COLO668 (cell line): ENCODE results near the gene MVB12B.
"Not testable (repeated sequence)": the region's sequence is repeated elsewhere in the genome, so short reads cannot be mapped to it uniquely, and the experiment has no call there.

Experiments used
- DNase-seq: peaks from one replicate; lab custom pipeline; 2025; ENCODE audit not compliant: unreplicated experiment; lab: John Stamatoyannopoulos, UW

Gene MVB12B

GRCh38 chr9:126464694-126465441 lies 138.2 kb downstream of the MVB12B start:
- no peak for DNase-seq

- no peak for DNase-seq
Measured at GRCh38 chr9:126465977-126466376, 139.3 kb downstream of the MVB12B start.

GRCh38 chr9:126468141-126468825 lies 141.7 kb downstream of the MVB12B start:
- DNase-seq, result no peak

GRCh38 chr9:126470241-126470993 lies 143.8 kb downstream of the MVB12B start:
- no peak for DNase-seq

- DNase-seq, result no peak
Measured at GRCh38 chr9:126471084-126471624, 144.5 kb downstream of the MVB12B start.

GRCh38 chr9:126472198-126472947 lies 145.7 kb downstream of the MVB12B start:
- no peak for DNase-seq

GRCh38 chr9:126472948-126473298 lies 146.3 kb downstream of the MVB12B start:
- DNase-seq, result no peak

GRCh38 chr9:126474206-126474765 lies 147.7 kb downstream of the MVB12B start:
- DNase-seq, result no peak

GRCh38 chr9:126474786-126475485 lies 148.3 kb downstream of the MVB12B start:
- DNase-seq, result no peak

- no peak for DNase-seq
Measured at GRCh38 chr9:126475933-126476555, 149.4 kb downstream of the MVB12B start.

GRCh38 chr9:126477432-126477831 lies 150.8 kb downstream of the MVB12B start:
- not testable (repeated sequence) for DNase-seq

GRCh38 chr9:126478216-126478981 lies 151.8 kb downstream of the MVB12B start:
- DNase-seq, result no peak

- DNase-seq, result no peak
Measured at GRCh38 chr9:126479515-126479914, 152.9 kb downstream of the MVB12B start.

GRCh38 chr9:126480813-126481212 lies 154.2 kb downstream of the MVB12B start:
- DNase-seq, result no peak

GRCh38 chr9:126481862-126482261 lies 155.2 kb downstream of the MVB12B start:
- no peak for DNase-seq

GRCh38 chr9:126482361-126483044 lies 155.9 kb downstream of the MVB12B start:
- no peak for DNase-seq

GRCh38 chr9:126483468-126484073 lies 156.9 kb downstream of the MVB12B start:
- DNase-seq, result no peak

- DNase-seq, result no peak
Measured at GRCh38 chr9:126485662-126486061, 159.0 kb downstream of the MVB12B start.
